Uterus (tissue), 2 donors: ENCODE results near the gene CCR9.

Experiments
- CTCF ChIP-seq, 4 experiments: fragments of 200-600 bp in 2 of 4; fragments of 450-650 bp in 2 of 4; sonication (generic) in 2 of 4; IDR thresholded peaks; one replicate each; pipeline ENCODE4 v1.5.1; 2016 to 2019; ENCODE audit warnings: antibody characterized with exemption in 4 of 4, mild to moderate bottlenecking in 2 of 4, moderate library complexity in 1 of 4
- POLR2A ChIP-seq, 2 donors: fragments of 450-650 bp; IDR thresholded peaks; one replicate each; pipeline ENCODE4 v1.6.1; 2016; ENCODE audit warnings: antibody characterized with exemption in 2 of 2, mild to moderate bottlenecking in 1 of 2, moderate library complexity in 1 of 2

DNA sequence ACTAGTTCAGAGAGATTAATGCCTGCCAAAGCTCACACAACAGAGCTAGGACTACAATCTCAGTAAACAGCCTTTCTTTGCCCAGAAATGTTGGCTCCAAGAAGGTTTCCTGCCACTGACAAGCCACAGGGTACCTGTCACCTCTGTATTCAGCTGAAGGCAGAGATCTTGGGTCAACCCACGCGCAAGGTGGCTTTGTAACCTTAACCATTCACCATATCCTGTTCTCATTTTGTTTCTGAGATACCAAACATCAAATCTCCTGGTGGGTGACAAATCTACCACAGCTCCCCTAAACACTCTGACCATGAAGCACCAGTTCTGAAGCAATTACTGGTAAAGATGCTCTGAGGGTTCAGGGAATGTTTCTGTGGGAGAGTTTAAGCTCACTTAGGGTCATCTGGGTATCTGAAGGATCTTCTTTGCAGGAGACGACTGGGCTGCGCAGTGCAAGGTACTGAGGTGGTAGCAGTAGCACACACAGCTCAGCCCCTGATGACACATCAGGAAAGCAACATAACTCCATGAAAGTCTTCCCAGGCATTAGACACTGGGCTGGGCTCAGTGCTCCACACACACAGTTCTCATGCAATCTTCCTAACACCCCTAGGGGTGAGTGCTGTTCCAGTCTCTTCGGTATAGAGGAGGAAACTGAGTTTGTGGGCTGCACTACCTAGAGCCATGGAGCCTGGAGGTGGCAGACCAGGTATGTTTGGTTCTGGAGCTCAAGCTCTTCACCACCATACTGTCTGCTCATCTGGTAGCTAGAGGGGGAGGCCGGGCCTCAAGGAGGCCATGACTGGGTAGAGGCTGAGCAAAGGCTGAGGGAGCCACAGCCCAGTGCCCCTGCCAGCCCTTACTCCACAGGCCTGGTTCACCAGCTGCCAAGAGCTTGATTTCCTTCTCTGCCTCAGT is 64.6 kb downstream of the CCR9 start:
- no peak for TF ChIP-seq CTCF (IDR thresholded peaks at IDR 0.05)
- TF ChIP-seq POLR2A (IDR thresholded peaks at IDR 0.05) = no peak
